NCI-H187 (cell line): ENCODE results near the gene DPF1.

Experiments
- DNase-seq, 2 experiments: peaks; one replicate each; lab custom pipeline; 2025; lab: John Stamatoyannopoulos, UW

The DPF1 gene

DNA sequence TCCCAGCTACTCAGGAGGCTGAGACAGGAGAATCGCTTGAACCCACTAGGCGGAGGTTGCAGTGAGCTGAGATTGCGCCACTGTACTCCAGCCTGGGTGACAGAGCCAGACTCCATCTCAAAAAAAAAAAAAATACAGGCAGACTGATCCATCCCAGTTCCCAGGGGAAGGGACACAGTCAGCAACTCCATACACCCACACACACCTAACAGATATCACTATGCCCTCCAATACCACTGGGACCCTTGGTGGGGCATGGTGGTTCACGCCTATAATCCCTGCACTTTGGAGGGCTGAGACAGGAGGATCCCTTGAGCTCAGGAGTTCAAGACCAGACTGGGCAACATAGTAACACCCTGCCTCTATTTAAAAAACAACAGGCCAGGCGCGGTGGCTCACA, 2.6 kb downstream of the DPF1 start:
- DNase-seq, result no peak

DNA sequence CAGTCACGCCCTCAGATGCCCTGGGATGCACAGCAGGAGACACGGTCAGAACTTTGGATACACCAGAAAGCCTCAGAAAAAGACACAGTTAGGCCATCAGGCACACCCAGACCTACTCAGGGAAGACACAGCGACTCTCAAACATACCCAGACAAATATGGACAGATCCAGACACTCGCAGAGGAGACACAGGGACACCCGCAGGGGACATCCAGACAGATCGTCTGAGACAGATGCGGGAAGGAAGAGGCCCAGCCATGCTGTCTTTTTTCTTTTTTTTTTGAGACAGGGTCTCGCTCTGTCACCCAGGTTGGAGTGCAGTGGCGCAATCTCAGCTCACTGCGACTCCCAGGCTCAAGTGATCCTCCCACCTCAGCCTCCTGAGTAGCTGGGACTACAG, 4.8 kb downstream of the DPF1 start:
- no peak for DNase-seq

DNA sequence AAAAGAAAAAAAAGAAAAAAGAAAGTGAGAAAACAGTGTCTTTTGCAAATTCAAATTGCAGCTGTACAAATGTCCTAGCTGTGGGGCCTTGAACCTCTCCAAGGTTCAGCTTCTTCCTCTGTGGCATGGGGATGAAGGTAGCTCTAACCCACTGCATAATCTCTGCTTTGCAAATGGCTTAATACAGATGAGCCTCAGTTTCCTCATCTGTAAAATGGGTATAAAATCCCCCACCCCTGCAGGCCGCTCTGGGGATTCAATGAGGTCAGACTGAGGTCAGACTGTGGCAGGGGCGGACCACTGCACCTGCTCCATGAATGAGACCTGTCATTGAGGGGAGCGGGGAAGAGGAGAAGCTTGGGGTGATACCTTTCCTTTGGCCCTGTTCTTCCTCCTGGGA, 5.8 kb downstream of the DPF1 start:
- DNase-seq, result no peak

DNA sequence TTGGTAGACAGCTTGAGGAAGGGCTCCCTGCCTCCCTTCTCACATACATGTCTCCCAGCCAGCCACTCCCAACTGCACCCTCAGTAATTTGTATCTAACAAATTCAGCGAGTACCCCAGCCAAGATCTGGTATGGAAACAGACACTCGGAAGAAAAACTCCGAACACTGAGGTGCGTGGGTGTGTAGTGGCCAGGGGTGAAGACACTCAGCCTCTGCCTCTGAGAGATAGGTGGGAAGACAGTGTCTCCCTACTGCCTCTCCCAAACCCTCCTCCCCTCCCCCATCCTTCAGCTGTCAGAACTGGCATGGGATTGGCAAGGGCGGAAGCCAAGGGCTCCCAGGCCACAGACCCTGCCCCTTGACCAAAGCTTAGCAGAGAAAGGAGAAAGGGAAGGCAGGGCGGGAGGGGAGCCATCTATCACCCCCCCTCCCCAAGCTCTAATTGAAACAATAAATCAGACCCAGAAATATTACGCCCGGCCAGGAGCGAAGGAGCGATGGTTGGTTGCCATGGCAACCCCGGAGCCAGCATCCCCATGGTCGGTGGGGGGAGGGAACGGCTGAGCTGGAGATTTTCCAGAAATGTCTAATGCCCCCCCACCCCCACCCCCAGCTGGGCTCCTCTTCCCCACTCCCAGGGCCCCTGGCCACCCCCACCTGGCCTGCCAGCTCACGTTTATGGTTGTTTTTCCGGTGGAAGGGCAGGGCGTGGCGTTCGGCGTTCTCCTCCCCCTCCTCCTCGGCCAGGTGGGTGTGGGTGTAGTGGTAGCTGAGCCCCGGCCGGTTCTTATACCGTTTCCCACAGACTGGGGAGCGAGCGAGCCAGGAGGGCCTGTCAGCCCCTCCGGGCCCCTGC, 7.0 kb downstream of the DPF1 start:
- no peak for DNase-seq

DNA sequence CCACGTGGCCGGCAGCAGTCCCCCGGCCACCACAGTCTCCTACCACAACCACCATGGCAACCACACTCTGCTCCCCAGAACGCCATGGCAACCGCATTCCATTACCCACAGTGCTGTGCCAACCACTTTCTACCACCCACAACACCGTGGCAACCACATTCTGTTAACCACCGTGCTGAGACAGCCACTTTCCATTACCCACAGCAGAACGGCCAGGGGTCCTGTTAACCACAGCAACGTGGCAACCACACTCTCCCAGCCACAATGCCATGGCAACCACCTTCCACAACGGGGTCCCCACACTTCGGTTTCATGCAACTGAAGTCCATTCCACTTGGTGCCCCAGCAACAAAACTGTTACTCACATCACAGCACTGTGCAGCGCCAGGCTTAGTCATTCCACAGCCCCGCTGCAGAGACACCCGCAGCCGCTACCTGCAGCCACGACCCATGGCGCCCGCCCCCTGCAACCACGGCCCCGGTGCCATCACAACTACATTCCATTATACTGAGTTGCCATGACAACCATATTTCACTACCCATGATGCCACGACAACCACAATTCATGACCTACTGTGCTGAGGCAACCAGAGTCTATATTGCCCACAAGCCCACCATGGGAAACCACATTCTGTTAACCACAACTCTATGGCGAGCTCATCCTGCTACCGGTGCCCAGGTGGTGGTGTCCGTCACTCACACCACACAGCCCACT, 10.0 kb downstream of the DPF1 start:
- no peak for DNase-seq

DNA sequence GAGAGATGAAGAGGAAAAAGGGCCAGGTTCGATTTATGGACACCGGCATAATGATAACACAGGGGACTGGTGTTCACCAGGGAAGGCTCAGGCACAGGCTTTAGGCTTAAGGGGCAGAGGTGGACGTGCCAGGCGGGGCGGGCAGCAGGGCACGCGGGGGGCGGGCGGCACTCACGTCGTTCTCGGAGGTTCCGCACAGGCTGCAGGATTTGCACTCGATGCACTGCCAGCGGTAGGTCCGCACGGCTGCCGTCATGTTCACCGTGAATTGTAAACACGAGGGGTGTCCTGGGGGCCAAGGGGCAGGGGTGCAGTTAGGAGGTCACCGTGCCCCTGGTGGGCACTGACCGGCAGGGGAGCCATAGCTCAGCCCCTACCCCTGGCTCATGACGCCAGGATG, 10.6 kb downstream of the DPF1 start:
- DNase-seq, result no peak

DNA sequence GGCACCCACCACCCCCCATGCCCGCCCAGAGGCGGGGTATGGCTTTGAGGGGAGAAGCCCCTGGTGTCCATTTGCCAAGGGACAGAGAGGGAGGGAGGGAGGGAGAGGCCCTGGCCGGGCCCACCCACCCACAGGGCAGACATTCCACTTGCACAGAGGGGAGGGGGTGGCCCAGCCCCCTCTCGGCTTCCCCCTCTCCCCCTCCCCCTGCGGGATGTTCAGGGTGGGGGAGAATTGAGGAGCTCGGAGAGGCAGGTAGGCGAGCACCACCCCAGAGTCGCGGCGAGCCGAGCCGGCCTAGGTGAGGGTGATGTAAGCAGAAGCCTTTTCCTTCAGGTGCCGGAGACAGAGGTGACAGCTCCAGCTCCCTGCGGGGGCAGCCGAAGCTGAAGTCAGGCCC, 12.3 kb downstream of the DPF1 start:
- no peak for DNase-seq

DNA sequence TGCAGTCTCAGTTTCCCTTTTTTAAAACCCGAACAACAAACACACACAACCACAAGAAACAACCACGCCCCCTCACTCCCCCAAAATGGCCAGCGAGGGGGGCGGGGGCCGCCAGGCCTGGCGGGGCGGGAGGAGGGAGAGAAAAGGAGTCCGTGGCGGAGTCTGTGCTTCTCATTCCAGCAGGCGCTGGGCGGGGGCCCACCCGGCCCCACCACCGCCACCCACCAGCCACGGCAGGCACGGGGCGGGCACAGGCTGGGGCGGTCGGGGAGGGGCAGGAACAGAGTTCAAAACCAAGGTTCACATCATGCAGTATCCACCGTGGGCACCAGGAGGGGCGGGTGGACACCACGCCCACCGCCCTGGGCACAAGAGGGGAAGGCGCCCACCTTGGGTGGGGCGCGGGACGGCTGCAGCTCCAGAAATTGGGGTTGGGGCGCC, 12.9 kb downstream of the DPF1 start:
- no peak for DNase-seq

DNA sequence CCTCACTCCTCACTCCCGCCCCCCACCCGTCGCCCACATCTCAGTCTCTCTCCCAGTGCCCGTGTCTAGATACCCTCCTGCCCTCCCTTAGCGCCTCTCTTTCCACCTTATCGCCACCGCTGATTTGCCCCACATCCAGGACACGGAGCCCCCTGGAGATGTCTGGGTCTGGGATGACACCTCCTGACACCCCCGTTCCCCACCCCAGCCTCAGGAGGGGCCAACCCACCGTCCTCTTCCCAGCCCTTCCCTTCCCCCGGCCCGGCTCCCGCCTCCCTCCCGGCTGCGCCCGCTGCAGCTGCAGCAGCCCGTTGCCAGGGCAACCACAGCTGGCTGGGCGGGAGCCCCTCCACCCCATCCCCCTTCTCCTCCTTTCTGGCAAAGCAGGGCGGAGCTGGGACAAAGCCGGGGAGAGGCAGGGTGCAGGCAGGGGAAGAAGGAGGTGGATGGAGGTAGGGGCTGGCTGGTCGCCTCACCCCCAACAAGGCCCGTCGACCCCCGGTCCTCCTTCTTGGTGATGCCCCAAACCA, 13.5 kb downstream of the DPF1 start:
- DNase-seq, result peak in 1 of 2 experiments; percentile 73

DNA sequence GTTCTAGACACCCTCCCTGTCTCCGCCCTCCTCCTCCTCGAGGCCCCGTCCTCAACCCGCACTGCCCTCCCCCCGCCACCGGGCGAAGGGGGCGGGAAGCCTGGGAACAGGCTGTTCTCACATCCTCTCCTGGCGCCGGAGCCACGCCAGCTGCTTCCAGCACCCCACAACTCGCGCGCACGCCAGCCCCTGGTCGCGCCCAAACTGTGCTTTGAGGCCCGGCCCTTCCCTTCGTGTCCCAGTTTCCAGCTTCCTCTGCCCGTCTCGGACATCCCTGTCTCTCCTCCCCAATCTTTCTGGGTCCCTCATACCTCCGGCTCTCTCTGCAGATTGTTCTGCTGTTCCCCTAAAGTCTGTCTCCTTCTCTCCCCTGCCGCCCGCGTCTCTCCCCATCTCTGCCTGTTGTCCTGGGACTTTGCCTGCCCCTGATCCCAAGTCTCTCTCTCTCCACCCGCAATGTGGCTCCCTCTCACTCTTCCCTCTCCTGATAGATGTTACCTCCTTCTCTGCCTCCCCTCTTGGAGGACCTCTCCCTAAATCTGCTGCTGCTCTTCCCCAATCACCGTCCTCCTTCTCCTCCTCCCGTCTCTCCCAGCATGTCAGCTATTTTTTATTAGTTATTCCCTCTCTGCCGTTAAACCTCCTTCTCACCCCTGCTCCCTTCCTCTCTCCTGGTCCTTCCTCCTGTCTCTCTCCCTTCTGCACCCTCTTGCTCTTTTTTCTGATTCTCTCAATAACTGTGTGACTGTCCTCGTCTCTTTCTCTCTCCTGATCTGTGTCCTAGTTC, 14.2 kb downstream of the DPF1 start:
- peak in 1 of 2 experiments; percentile 19 for DNase-seq

DNA sequence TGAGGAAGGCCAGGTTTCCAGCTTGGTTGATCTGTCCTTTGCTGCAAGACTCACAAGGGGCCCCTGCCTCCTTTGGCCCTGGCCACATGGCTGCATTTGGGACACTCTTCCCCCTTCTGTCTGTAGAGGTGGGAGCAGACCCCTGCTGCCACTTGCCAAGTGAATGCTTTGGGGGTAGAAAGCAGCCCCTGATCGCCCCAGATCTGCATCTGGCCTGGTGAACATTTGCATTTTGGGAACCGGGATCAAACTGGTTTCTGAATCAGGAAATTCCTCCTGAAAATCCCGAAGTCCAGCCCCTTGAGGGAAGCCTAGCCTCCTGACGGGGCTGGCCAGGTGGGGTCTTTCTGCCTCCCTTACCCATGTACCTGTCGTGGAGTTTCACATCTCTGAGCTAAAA, 14.9 kb downstream of the DPF1 start:
- DNase-seq, result no peak

DNA sequence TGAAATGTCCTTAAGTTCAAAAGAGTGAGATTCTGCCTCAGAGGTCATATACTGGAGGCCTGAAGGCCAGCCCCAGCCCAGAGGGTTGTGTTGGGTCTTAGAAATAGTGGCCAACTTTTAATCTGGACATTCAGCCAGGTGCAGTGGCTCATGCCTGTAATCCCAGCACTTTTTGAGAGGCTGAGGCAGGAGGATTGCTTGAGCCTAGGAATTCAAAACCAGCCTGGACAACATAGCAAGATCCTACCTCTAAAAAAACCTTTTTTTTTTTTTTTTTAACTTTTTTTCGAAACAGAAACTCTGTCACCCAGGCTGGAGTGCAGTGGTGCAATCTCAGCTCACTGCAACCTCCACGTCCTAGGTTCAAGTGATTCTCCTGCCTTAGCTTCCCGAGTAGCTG, 15.5 kb downstream of the DPF1 start:
- no peak for DNase-seq

DNA sequence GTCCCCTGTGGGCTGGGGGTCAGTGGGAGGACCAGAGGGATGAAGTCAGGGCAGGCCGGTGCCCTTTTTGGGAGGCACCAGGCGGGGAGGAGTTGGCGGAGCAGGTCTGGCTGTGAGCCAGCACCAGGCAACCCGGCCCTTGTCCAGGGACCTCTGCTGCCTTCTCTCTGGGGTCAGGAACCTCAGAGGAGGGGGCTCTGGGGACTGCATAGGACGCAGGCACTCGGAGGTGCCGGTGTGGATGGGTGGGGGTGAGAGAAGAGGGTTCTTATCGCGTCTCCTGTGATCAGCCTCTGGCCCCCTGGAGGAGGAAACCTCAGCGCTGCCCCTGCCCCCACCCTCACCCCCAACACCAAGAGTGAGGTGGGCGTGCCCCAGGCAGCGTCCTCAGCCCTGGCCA, 16.5 kb downstream of the DPF1 start:
- no peak for DNase-seq

DNA sequence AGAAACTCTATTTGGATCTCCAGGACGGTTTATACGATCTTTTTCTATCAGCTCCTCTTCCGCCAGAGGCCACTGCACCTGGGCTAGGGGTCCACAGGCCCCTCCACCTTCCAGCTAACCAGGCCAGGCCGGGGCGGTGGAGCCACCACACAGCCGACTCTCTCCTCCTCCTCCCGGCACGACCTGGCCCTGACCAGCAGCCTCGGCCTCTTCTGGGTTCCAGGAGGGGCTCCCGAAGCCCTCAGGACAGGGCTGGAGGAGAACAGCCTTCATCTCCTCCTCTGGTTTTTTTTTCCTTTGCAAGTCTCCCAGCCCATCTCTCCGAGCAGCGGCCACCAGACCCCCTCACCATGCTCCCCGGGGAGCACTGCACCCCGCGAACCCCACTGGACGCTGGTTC, 17.1 kb downstream of the DPF1 start:
- DNase-seq, result no peak

DNA sequence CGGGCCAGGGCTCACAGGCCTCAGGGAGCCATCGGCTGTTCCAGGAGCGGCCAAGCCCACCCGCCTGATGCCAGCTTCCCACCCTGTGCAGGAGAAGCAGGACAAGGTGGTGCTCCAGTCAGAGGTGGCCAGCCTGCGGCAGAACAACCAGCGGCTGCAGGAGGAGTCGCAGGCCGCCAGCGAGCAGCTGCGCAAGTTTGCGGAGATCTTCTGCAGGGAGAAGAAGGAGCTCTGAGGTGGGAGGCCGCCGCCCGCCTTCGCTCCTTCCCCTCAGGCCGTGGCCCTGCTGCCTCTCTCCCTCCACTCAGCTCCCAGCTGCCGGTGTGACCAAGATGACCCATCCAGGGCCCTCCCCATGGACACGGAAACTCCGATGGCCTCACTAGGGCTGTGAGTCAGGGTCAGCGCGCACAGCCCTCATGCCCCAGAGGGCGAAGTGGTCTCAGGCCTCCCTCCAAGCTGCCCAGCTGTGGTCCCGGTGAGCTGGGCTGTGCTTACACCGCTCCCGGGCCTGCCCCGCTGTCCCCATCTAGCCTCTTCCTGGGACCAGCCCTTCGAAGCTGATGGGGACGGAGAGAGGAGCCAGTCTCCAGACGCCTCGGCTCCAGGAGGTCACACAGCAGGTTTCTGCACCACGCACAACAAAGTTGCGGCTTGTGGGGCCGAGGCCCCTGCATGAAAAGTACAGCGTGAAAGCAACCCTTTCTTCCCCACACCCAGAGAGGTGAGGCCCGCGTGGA, 17.8 kb downstream of the DPF1 start:
- no peak for DNase-seq

DNA sequence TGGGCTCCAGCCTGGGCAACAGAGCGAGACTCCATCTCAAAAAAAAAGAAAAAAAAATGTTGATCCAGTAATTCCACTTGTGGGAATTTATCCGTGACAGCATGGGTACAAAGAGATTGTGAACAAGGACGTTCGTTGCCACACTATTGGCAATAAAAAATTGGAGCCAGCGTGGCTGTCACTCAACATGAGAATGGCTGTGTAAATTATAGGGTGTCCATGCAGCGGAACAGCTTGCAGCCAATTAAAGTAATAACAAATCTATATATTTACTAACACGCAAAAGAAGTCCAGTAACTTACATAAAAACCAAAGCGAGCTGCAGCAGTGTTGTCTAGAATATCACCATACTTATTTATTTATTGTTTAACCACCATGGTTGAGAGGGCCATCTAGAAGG, 19.3 kb downstream of the DPF1 start:
- DNase-seq, result peak; percentile 12 to 36

DNA sequence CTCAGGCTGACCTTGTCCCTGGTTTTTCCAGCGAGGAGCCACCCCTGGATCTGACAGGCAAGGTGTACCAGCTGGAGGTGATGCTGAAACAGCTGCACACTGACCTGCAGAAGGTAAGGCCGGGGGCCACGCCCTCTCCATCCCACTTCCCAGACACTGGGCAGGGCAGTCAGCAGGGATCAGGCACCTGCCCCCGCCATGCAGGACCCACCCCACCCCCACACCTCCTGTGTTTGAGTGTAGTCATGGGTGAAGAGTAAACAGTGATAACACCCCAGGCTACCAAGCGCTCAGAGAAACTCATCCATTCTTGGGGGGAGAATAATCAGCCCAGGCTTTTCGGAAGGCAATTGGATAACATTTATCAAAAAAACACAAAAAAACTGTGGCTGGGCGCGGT, 19.9 kb downstream of the DPF1 start:
- peak; percentile 46 to 56 for DNase-seq

DNA sequence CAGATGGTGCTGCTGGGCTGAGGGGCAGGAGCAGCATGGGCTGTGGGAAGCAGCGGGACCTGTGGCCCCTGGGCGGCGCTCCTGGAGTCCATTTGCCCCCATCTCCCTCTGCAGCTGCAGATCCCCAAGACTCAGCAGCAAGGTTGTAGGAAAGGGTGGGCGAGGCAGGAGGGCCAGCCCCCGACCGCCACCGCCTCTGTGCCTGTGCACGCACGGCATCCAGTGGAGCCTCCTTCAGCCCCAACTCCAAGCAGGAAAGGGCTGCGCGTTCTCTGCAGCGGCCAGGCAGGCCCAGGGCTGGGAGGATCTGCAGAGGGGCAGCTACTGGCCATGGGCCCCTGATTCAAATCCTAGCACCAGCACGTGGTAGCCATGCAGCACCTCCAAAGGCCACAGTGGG, 20.8 kb downstream of the DPF1 start:
- DNase-seq, result no peak

DNA sequence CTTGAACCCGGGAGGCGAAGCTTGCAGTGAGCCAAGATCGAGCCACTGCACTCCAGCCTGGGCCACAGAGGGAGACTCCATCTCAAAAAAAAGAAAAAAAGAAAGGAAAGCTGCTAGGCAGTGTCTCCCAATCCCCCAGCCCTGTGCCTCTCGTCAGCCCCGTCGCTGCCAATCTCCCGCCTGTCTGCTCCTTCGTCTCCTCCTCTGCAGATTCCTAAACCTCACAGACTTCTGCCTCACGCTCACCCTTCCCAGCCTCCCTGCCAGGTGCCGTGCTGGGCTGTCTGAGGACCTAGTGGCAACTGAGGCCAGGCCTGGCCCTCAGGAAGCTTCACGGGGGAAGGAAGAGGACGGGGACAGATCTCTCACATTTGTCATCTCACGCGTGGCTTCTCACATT, 21.5 kb downstream of the DPF1 start:
- DNase-seq, result no peak

DNA sequence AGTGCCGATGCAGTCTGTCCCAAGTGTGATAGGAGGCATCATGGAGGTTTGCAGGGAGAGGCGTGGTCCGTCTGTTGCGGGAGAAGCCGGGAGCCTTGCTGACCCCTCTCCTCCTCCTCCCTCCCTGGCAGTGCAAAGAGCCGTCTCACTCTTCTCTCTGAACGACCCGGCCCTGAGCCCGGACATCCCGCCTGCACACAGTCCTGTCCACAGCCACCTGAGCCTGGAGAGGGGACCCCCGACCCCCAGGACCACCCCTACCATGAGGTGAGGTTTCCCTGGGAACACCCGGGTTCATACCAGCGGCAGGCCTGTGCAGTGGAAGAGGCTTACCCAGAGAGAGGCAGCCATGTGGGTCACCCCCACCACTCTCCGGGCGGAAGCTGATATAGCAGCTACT, 22.3 kb downstream of the DPF1 start:
- no peak for DNase-seq

DNA sequence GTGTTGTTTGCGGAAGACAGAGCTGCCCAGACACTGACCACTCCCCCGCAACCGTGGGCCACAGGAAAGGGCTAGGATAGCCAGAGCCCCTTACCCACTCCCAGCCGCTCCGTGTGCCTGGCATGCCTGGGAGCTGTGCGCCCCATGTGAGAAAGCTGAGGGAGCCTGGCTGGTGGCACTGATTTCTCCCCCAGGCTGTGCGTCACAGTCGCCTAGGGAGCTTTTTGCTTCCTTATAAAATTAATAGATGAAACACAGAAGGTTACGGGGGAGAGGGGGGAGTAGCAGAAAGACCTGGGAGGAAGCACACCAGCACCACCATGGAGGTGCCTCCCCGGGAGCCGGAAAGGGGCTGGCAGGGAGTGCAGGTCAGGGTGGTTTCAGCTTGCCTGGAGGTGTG, 24.7 kb downstream of the DPF1 start:
- no peak for DNase-seq
